ENCODE data around the gene SLC24A3.

SLC24A3 gene

DNA sequence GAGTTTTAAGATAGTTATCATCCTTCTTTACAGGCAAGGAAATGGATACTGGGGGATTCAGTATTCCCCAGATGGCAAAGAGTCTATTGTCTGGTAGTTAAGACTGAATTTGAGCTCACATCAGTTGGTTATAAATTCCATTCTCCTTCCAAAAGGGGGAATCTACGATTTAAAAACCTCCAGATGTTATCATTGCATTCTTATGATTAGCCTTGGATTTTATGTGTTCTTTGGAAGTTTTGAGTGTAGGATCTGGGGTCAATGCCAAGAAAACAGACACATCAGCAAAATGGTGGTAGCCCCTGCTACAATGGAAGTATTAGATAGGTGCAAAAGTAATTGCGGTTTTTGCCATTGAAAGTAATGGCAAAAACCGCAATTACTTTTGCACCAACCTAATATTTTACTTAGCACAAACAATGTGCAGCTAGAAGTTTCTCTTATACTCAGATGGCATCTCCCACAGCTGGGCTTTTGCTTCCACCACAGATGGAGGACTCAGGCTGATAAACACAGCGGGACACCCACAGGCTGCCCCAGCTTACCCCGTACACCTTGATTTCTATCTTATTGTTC is 377.4 kb downstream of the SLC24A3 start:
- no peaks in the 10 kb centered on the region for H3K36me3 ChIP-seq (ENCODE audit: insufficient read depth, low read length)
- no peaks in the 10 kb centered on the region for H3K9me3 ChIP-seq (ENCODE audit: insufficient read depth, low read depth, low read length)
- no peaks in the 10 kb centered on the region for H3K79me2 ChIP-seq (ENCODE audit: insufficient read depth, low read length)
- no peaks in the 10 kb centered on the region for H3K9me2 ChIP-seq (replicated peaks; ENCODE audit: low read depth, low read length)
- peaks cover 35% of the 10 kb centered on the region for H3K4me1 ChIP-seq (ENCODE audit: insufficient read depth, low read length, poor library complexity, severe bottlenecking)
- TF ChIP-seq EZH2phosphoT487 (IDR thresholded peaks at IDR 0.05; ENCODE audit: borderline replicate concordance) = no peak
- TF ChIP-seq, protein P1, sequence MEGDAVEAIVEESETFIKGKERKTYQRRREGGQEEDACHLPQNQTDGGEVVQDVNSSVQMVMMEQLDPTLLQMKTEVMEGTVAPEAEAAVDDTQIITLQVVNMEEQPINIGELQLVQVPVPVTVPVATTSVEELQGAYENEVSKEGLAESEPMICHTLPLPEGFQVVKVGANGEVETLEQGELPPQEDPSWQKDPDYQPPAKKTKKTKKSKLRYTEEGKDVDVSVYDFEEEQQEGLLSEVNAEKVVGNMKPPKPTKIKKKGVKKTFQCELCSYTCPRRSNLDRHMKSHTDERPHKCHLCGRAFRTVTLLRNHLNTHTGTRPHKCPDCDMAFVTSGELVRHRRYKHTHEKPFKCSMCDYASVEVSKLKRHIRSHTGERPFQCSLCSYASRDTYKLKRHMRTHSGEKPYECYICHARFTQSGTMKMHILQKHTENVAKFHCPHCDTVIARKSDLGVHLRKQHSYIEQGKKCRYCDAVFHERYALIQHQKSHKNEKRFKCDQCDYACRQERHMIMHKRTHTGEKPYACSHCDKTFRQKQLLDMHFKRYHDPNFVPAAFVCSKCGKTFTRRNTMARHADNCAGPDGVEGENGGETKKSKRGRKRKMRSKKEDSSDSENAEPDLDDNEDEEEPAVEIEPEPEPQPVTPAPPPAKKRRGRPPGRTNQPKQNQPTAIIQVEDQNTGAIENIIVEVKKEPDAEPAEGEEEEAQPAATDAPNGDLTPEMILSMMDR (conservative IDR thresholded peaks at IDR 0.05; ENCODE audit: low read length) = no peak
- no peaks in the 10 kb centered on the region for H3K27me3 ChIP-seq (ENCODE audit: insufficient read depth, low read length, poor library complexity, severe bottlenecking)
- H3F3A ChIP-seq (ENCODE audit: low read depth) = no peaks in the 10 kb centered on the region
- no peak overlapping the region for H3K4me2 ChIP-seq (ENCODE audit: low read depth, low read length, poor library complexity, severe bottlenecking)
- H3K9ac ChIP-seq (ENCODE audit: low read depth, low read length, poor library complexity, severe bottlenecking) = no peak overlapping the region
- no peak overlapping the region for H3K4me3 ChIP-seq (ENCODE audit: low read length, poor library complexity, severe bottlenecking)
- H2AFZ ChIP-seq (ENCODE audit: low read length) = no peak overlapping the region
- no peaks in the 10 kb centered on the region for H4K20me1 ChIP-seq (ENCODE audit: insufficient read depth, low read length, poor library complexity, severe bottlenecking)

DNA sequence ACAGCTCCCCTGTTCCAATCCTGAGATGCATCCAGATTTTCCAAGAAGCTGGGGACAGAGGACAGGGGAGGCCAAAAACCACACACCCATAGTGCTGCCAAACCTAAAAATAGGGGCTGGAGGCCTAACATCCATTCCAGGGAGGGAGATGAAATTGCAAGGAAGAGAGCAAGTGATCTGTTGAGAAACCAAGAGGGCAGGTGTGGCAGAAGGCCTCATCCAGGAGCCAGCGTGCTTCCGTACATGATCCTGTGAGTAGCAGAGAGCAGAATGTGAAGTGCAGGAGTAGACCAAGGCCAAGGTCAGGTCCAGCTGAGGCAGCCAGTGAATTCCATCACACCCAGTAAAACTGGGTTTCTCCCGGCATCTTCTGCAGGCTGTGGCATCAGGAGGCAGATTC is 377.9 kb downstream of the SLC24A3 start:
- Histone ChIP-seq H3K36me3 (ENCODE audit: insufficient read depth, low read length) (no peaks in the 10 kb centered on the region), H3K4me3 (ENCODE audit: low read length, poor library complexity, severe bottlenecking) (no peak overlapping the region), H3K4me1 (ENCODE audit: insufficient read depth, low read length, poor library complexity, severe bottlenecking) (peaks cover 35% of the 10 kb centered on the region), H3K9me3 (ENCODE audit: insufficient read depth, low read depth, low read length) (no peaks in the 10 kb centered on the region), H3K79me2 (ENCODE audit: insufficient read depth, low read length) (no peaks in the 10 kb centered on the region), H3K9me2 (replicated peaks; ENCODE audit: low read depth, low read length) (no peaks in the 10 kb centered on the region), H3F3A (ENCODE audit: low read depth) (no peaks in the 10 kb centered on the region), H4K20me1 (ENCODE audit: insufficient read depth, low read length, poor library complexity, severe bottlenecking) (no peaks in the 10 kb centered on the region), H2AFZ (ENCODE audit: low read length) (no peak overlapping the region), H3K4me2 (ENCODE audit: low read depth, low read length, poor library complexity, severe bottlenecking) (no peak overlapping the region), H3K27me3 (ENCODE audit: insufficient read depth, low read length, poor library complexity, severe bottlenecking) (no peaks in the 10 kb centered on the region), H3K9ac (ENCODE audit: low read depth, low read length, poor library complexity, severe bottlenecking) (no peak overlapping the region)
- TF ChIP-seq EZH2phosphoT487 (IDR thresholded peaks at IDR 0.05; ENCODE audit: borderline replicate concordance) = no peak
- TF ChIP-seq, protein P1 (conservative IDR thresholded peaks at IDR 0.05; ENCODE audit: low read length) = no peak

DNA sequence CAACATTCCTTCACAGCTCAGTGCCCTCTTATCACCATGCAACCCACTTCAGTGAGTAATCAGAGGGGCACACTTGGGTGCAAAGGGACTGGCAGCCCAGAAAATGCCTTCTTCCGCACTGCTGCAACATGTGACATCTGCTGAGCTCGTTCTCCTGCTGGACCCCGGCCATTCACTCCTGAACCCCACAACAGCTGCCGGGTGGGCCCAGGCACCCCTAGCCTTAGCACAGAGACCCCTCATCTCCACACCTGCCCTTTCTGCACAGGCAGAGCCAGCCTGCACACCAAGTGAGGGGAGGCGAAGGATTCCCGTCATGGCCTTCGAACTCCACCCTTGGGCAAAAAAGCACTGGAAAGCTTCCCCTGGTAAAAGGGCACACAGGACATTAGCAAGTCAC is 381.3 kb downstream of the SLC24A3 start:
- Histone ChIP-seq H4K20me1 (ENCODE audit: insufficient read depth, low read length, poor library complexity, severe bottlenecking) (no peaks in the 10 kb centered on the region), H3K9me3 (ENCODE audit: insufficient read depth, low read depth, low read length) (no peaks in the 10 kb centered on the region), H3K4me1 (ENCODE audit: insufficient read depth, low read length, poor library complexity, severe bottlenecking) (peaks cover 16% of the 10 kb centered on the region), H3K79me2 (ENCODE audit: insufficient read depth, low read length) (no peaks in the 10 kb centered on the region), H3F3A (ENCODE audit: low read depth) (no peaks in the 10 kb centered on the region), H3K9ac (ENCODE audit: low read depth, low read length, poor library complexity, severe bottlenecking) (no peak overlapping the region), H3K4me2 (ENCODE audit: low read depth, low read length, poor library complexity, severe bottlenecking) (no peak overlapping the region), H3K9me2 (replicated peaks; ENCODE audit: low read depth, low read length) (no peaks in the 10 kb centered on the region), H3K27me3 (ENCODE audit: insufficient read depth, low read length, poor library complexity, severe bottlenecking) (no peaks in the 10 kb centered on the region), H3K36me3 (ENCODE audit: insufficient read depth, low read length) (no peaks in the 10 kb centered on the region), H3K4me3 (ENCODE audit: low read length, poor library complexity, severe bottlenecking) (no peak overlapping the region), H2AFZ (ENCODE audit: low read length) (no peak overlapping the region)
- no peak for TF ChIP-seq EZH2phosphoT487 (IDR thresholded peaks at IDR 0.05; ENCODE audit: borderline replicate concordance)
- TF ChIP-seq, protein P1 (conservative IDR thresholded peaks at IDR 0.05; ENCODE audit: low read length) = no peak
